CD4-positive, alpha-beta T cell (primary cell): Measurements from ENCODE around the gene ITGB2. TPM values are rescaled to one million over a fixed set of nuclear protein-coding genes. Genes with fewer than 3 reads are reported as not detected.
A peak's percentile ranks its signal among the peaks of the same experiment; 100 is the strongest.

Experiments
- ATAC-seq: fragments of 200-7000 bp; cut with Tn5 transposase; one replicate; pipeline ENCODE4 v1.10.0; 2022; ENCODE audit warnings: mild to moderate bottlenecking; ENCODE audit not compliant: poor library complexity
- CTCF ChIA-PET: fragments of 350-600 bp; sonication (Branson Sonifier 250); formaldehyde crosslinking; loops from one replicate; lab custom pipeline; 2021; ENCODE audit warnings: antibody characterized with exemption, inconsistent platforms; lab: Charles Lee
- POLR2A ChIA-PET: fragments of 350-600 bp; sonication (Branson Sonifier 250); formaldehyde crosslinking; loops from one replicate; lab custom pipeline; 2021; ENCODE audit warnings: antibody characterized with exemption, inconsistent platforms; lab: Charles Lee
- DNase-seq, 14 experiments: peaks; one replicate each; pipeline ENCODE4 v3.0.0-alpha.2; 2013 to 2020; ENCODE audit warnings: mixed read lengths in 2 of 14
- H3K27ac ChIP-seq, 2 donors: one replicate each; pipeline versions ENCODE4 v1.5.1 to v1.7.0; 2013; ENCODE audit warnings: low read length in 2 of 2, low read depth in 1 of 2, mild to moderate bottlenecking in 1 of 2
- H3K27me3 ChIP-seq, 2 experiments: 1 replicate in 1 of 2; 2 replicates in 1 of 2; pipeline versions ENCODE4 v1.6.1 to v1.7.0; 2013; ENCODE audit warnings: low read length in 2 of 2, control low read depth in 1 of 2, mild to moderate bottlenecking in 1 of 2, moderate library complexity in 1 of 2; ENCODE audit not compliant: insufficient read depth in 2 of 2, control insufficient read depth in 1 of 2
- H3K36me3 ChIP-seq: one replicate; pipeline ENCODE4 v1.6.1; 2013; ENCODE audit warnings: low read length, control low read depth; ENCODE audit not compliant: insufficient read depth
- H3K4me1 ChIP-seq: one replicate; pipeline ENCODE4 v1.6.1; 2013; ENCODE audit warnings: low read length, control low read depth; ENCODE audit not compliant: insufficient read depth
- H3K4me3 ChIP-seq: one replicate; pipeline ENCODE4 v1.5.1; 2013; ENCODE audit warnings: mild to moderate bottlenecking, low read length, moderate library complexity
- H3K9me3 ChIP-seq, 2 experiments: 1 replicate in 1 of 2; 2 replicates in 1 of 2; pipeline versions ENCODE4 v1.6.1 to v1.7.0; 2013; ENCODE audit warnings: low read length in 2 of 2, mild to moderate bottlenecking in 2 of 2, control low read depth in 1 of 2, moderate library complexity in 1 of 2; ENCODE audit not compliant: control insufficient read depth in 1 of 2, insufficient read depth in 1 of 2
- H3K27ac Mint-ChIP-seq: one replicate; pipeline ENCODE4 v1.8.0; 2020; ENCODE audit warnings: mixed read lengths
- H3K27me3 Mint-ChIP-seq: one replicate; pipeline ENCODE4 v1.8.0; 2021; ENCODE audit warnings: mixed read lengths
- H3K36me3 Mint-ChIP-seq: one replicate; pipeline ENCODE4 v1.8.0; 2021; ENCODE audit warnings: low read depth, mixed read lengths
- H3K4me1 Mint-ChIP-seq: one replicate; pipeline ENCODE4 v1.8.0; 2021; ENCODE audit warnings: low read depth, mixed read lengths
- H3K4me3 Mint-ChIP-seq: one replicate; pipeline ENCODE4 v1.8.0; 2020; ENCODE audit warnings: mild to moderate bottlenecking, mixed read lengths
- H3K9me3 Mint-ChIP-seq: one replicate; pipeline ENCODE4 v1.8.0; 2020; ENCODE audit warnings: mixed read lengths
- intact Hi-C, 2 experiments: fragments of 100-400 bp; cut with DNase I in 1 of 2; cut with micrococcal nuclease in 1 of 2; formaldehyde crosslinking; loops; one replicate each; pipeline versions ENCODE4 v1.15.1 to v1.9.0; 2023 to 2025; cut with DNase I, micrococcal nuclease
- total RNA-seq, 174 experiments: library from RNA in 2 of 174; stranded (reverse) in 2 of 174; gene quantifications; one replicate each; pipeline ENCODE4 v1.2.3 and lab custom pipeline; 2021 to 2026
- TF ChIP-seq, protein P1 (sequence below): fragments of 200-600 bp; IDR thresholded peaks from one replicate; pipeline ENCODE4 v1.8.0; 2022; ENCODE audit warnings: antibody characterized with exemption, mild to moderate bottlenecking

Gene ITGB2
- total RNA-seq, 2 experiments from 2014 or later: 283 to 284 TPM

DNA sequence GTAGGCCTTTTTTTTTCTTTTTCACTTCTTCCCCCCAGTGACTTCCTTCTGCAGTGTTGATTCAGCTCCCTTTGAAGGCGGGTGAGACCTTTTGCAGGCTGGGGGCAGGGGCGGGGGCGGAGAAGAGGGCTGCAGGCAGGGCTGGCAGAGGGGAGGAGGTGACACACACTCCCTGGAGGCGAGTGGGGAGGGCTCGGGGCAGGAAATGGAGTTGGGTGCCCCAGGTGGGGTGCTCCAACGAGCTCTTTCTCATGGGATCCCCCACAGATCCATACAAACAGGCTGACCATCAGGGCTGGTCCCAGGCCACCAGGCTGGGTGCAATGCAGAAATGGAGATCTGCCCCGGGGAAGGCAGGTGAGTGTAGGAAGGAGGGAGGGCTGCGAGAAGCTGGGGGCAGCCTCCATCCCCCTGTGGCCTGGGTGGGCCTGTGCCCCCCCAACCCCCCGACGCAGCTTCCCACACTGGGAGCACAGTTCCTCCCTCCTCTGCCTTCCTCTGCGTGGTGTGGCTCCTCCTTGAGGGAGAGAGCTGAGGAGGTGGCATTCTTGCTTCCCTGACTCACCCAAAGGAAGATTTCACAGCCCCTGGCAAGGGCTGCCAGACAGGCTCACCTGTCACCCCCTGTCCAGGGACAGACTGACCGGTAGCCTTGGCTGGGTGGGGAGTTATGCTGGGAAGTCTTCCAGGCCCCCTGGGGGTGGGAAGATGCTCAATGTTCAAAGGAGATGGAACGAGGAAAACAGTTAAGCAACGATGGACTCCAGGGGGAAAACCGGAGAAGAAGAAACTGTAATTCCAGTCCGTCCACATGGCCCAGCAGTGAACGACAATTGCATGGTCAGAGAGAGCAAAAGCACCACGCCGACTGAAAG, 7.1 kb upstream of the ITGB2 start:
- Mint-ChIP-seq H3K36me3 (no peaks in the 10 kb centered on the region), H3K4me1 (peaks cover 85% of the 10 kb centered on the region), H3K27ac (peak overlapping the region; percentile 96), H3K27me3 (no peaks in the 10 kb centered on the region), H3K4me3 (peak overlapping the region; percentile 86), H3K9me3 (no peaks in the 10 kb centered on the region)
- ChIA-PET POLR2A (interaction anchor here (0.6 to 9.5 kb wide), 23 partner anchors 12 to 418 kb away, joined by 3 to 362 read pairs (median 4); partner anchors contain the start of genes POFUT2, PTTG1IP, SLX9 and SUMO3), CTCF (interaction anchor here (0.6 to 6.3 kb wide), 6 partner anchors 12 to 210 kb away, joined by 3 to 56 read pairs (median 6); partner anchors contain the start of gene UBE2G2)
- DNase-seq: peak; percentile 65 to 97 (median 92)
- ATAC-seq: peak; percentile 79
- H3K27ac ChIP-seq: peak overlapping the region; percentile 74 to 79
- peak overlapping the region; percentile 83 for H3K4me3 ChIP-seq
- TF ChIP-seq, protein P1, sequence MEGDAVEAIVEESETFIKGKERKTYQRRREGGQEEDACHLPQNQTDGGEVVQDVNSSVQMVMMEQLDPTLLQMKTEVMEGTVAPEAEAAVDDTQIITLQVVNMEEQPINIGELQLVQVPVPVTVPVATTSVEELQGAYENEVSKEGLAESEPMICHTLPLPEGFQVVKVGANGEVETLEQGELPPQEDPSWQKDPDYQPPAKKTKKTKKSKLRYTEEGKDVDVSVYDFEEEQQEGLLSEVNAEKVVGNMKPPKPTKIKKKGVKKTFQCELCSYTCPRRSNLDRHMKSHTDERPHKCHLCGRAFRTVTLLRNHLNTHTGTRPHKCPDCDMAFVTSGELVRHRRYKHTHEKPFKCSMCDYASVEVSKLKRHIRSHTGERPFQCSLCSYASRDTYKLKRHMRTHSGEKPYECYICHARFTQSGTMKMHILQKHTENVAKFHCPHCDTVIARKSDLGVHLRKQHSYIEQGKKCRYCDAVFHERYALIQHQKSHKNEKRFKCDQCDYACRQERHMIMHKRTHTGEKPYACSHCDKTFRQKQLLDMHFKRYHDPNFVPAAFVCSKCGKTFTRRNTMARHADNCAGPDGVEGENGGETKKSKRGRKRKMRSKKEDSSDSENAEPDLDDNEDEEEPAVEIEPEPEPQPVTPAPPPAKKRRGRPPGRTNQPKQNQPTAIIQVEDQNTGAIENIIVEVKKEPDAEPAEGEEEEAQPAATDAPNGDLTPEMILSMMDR: no peak
- H3K9me3 ChIP-seq: no peaks in the 10 kb centered on the region
- intact Hi-C loops: loop anchor here (1.0 to 5.0 kb wide), 4 partner anchors 16 to 149 kb away; partner anchors contain the start of gene UBE2G2 (in 1 of the 2)
- no peaks in the 10 kb centered on the region for H3K27me3 ChIP-seq
- H3K36me3 ChIP-seq: no peaks in the 10 kb centered on the region
- peaks cover 85% of the 10 kb centered on the region for H3K4me1 ChIP-seq

DNA sequence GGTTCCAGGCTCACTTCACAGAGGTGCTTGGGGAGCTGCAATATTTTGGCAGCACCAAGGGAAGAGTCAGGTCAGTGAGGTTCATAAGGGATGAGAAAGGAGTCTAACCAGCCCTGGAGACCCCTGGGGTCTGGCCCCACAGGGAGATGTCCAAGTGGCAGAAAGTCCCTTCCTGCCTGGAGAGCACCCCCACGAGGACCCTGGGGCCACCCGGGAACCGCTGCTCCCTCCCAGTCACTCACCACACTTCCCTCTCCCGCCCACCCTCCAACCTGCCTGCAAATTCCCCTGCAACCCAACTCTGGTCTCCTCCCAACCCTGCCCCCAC, 6.5 kb upstream of the ITGB2 start:
- ChIA-PET CTCF (interaction anchor here (0.6 to 6.3 kb wide), 8 partner anchors 12 to 210 kb away, joined by 3 to 56 read pairs (median 4); partner anchors contain the start of gene UBE2G2), POLR2A (interaction anchor here (1.0 to 9.5 kb wide), 22 partner anchors 13 to 417 kb away, joined by 3 to 362 read pairs (median 4); partner anchors contain the start of genes POFUT2, PTTG1IP, SLX9 and SUMO3)
- Histone ChIP-seq H3K9me3 (no peaks in the 10 kb centered on the region), H3K27ac (peak overlapping the region; percentile 64 to 79), H3K4me1 (peaks cover 85% of the 10 kb centered on the region), H3K27me3 (no peaks in the 10 kb centered on the region), H3K4me3 (peak overlapping the region; percentile 83), H3K36me3 (no peaks in the 10 kb centered on the region)
- peak overlapping the region; percentile 86 for H3K4me3 Mint-ChIP-seq
- peak overlapping the region; percentile 96 for H3K27ac Mint-ChIP-seq
- H3K4me1 Mint-ChIP-seq: peaks cover 91% of the 10 kb centered on the region
- TF ChIP-seq, protein P1: no peak
- ATAC-seq (no peak), DNase-seq (no peak)
- no peaks in the 10 kb centered on the region for H3K9me3 Mint-ChIP-seq
- intact Hi-C loops: loop anchor here (1.0 to 5.0 kb wide), 4 partner anchors 15 to 150 kb away; partner anchors contain the start of gene UBE2G2 (in 1 of the 2)
- no peaks in the 10 kb centered on the region for H3K27me3 Mint-ChIP-seq
- no peaks in the 10 kb centered on the region for H3K36me3 Mint-ChIP-seq

DNA sequence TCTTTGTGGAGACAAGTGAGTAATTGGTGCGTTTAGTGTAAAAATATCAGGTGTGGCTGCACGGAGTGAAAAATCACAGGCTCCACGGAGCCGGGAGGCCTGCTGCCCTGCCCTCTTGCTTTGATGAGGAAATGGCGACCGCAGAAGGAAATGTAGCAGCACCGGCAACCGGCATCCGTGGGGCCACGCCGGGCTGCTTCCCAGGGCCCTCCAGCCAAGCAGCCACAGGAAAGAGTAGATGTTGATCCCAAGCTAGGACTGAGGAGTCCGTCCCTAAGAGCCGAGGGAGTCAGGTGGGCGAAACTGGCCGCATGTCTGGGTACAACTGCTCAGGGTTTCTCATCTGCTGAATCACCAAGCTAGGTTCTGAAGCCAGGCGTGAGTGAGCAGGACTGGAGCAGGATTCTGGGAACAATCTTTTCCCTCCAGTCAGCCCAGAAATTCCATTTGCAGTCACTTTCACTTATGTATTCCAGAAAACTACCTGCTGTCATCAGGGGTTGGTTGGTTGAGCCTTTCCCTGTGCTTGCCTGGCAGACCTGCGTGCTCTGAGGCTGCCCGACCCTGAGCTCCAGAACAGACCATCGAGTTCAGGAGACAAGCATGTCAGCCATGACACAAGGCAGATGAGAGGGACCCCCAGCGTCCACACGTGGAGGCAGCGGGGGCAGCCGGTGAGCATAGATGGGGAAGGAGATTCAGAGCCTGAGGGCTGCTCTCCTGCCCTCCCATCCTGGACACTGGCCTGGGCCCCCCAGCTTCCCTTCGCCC, 5.8 kb upstream of the ITGB2 start:
- DNase-seq (peak in 13 of 14 experiments; percentile 42 to 83 (median 63)), ATAC-seq (peak; percentile 25)
- ChIA-PET CTCF (interaction anchor here (0.9 to 2.7 kb wide), 5 partner anchors 11 to 211 kb away, joined by 3 to 24 read pairs (median 5); partner anchors contain the start of gene UBE2G2), POLR2A (interaction anchor here (1.0 to 9.5 kb wide), 14 partner anchors 12 to 361 kb away, joined by 3 to 362 read pairs (median 11); partner anchors contain the start of genes POFUT2, PTTG1IP, SLX9 and SUMO3)
- H3K4me1 Mint-ChIP-seq: peaks cover 98% of the 10 kb centered on the region
- Histone ChIP-seq H3K4me3 (peak overlapping the region; percentile 83), H3K27ac (peak overlapping the region; percentile 64 to 79), H3K27me3 (no peaks in the 10 kb centered on the region), H3K9me3 (no peaks in the 10 kb centered on the region), H3K4me1 (peaks cover 86% of the 10 kb centered on the region), H3K36me3 (no peaks in the 10 kb centered on the region)
- intact Hi-C loops: loop anchor here (1.0 to 5.0 kb wide), 4 partner anchors 14 to 151 kb away; partner anchors contain the start of gene UBE2G2 (in 1 of the 2)
- H3K4me3 Mint-ChIP-seq: peak overlapping the region; percentile 86
- no peaks in the 10 kb centered on the region for H3K27me3 Mint-ChIP-seq
- H3K27ac Mint-ChIP-seq: peak overlapping the region; percentile 96
- H3K36me3 Mint-ChIP-seq: no peaks in the 10 kb centered on the region
- no peaks in the 10 kb centered on the region for H3K9me3 Mint-ChIP-seq
- TF ChIP-seq, protein P1: no peak
